Measurements from ENCODE around the gene RNF144B. TPM values are rescaled to one million over a fixed set of nuclear protein-coding genes. Genes with fewer than 3 reads are reported as not detected.

Gene RNF144B
- total and polyA plus RNA-seq, 2 experiments from 2014 or later, result 4.2 to 9.0 TPM

DNA sequence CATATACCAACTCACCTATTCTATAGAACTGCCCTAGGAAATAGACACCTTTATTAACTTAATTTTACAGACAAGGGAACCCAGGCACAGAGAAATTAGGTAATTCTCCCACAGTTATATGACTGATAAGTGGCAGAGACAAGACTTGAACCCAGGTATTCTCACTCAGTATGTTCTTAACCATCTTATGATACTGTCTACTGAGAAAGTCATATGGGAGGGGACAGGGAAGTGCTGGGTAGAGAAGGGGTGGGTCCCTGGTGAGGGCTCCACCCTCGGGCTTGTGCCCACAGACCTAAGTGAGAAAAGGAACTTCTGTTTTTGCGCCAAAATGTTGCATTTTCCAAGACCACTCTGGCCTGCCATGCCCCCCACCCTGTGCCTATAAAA, 123.5 kb downstream of the RNF144B start (continued):
- TF ChIP-seq, protein P1, sequence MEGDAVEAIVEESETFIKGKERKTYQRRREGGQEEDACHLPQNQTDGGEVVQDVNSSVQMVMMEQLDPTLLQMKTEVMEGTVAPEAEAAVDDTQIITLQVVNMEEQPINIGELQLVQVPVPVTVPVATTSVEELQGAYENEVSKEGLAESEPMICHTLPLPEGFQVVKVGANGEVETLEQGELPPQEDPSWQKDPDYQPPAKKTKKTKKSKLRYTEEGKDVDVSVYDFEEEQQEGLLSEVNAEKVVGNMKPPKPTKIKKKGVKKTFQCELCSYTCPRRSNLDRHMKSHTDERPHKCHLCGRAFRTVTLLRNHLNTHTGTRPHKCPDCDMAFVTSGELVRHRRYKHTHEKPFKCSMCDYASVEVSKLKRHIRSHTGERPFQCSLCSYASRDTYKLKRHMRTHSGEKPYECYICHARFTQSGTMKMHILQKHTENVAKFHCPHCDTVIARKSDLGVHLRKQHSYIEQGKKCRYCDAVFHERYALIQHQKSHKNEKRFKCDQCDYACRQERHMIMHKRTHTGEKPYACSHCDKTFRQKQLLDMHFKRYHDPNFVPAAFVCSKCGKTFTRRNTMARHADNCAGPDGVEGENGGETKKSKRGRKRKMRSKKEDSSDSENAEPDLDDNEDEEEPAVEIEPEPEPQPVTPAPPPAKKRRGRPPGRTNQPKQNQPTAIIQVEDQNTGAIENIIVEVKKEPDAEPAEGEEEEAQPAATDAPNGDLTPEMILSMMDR (conservative IDR thresholded peaks at IDR 0.05; ENCODE audit: low read depth in 2 of 2), result no peak
- TF ChIP-seq POLR2AphosphoS5 (IDR thresholded peaks at IDR 0.05; ENCODE audit: low read depth), result no peak
- TF ChIP-seq, protein P2, sequence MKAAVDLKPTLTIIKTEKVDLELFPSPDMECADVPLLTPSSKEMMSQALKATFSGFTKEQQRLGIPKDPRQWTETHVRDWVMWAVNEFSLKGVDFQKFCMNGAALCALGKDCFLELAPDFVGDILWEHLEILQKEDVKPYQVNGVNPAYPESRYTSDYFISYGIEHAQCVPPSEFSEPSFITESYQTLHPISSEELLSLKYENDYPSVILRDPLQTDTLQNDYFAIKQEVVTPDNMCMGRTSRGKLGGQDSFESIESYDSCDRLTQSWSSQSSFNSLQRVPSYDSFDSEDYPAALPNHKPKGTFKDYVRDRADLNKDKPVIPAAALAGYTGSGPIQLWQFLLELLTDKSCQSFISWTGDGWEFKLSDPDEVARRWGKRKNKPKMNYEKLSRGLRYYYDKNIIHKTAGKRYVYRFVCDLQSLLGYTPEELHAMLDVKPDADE (IDR thresholded peaks at IDR 0.05), result no peak
- no peak for TF ChIP-seq ZNF331 (CRISPR knock-in tag; IDR thresholded peaks at IDR 0.05; ENCODE audit: low read depth)
- no peak for TF ChIP-seq ZNF114 (CRISPR knock-in tag; IDR thresholded peaks at IDR 0.05)
- TF ChIP-seq NANOG (IDR thresholded peaks at IDR 0.05; ENCODE audit: borderline replicate concordance), result no peak
- TF ChIP-seq EZH2phosphoT487 (IDR thresholded peaks at IDR 0.05; ENCODE audit: unreplicated experiment), result no peak
- TF ChIP-seq, protein P3, sequence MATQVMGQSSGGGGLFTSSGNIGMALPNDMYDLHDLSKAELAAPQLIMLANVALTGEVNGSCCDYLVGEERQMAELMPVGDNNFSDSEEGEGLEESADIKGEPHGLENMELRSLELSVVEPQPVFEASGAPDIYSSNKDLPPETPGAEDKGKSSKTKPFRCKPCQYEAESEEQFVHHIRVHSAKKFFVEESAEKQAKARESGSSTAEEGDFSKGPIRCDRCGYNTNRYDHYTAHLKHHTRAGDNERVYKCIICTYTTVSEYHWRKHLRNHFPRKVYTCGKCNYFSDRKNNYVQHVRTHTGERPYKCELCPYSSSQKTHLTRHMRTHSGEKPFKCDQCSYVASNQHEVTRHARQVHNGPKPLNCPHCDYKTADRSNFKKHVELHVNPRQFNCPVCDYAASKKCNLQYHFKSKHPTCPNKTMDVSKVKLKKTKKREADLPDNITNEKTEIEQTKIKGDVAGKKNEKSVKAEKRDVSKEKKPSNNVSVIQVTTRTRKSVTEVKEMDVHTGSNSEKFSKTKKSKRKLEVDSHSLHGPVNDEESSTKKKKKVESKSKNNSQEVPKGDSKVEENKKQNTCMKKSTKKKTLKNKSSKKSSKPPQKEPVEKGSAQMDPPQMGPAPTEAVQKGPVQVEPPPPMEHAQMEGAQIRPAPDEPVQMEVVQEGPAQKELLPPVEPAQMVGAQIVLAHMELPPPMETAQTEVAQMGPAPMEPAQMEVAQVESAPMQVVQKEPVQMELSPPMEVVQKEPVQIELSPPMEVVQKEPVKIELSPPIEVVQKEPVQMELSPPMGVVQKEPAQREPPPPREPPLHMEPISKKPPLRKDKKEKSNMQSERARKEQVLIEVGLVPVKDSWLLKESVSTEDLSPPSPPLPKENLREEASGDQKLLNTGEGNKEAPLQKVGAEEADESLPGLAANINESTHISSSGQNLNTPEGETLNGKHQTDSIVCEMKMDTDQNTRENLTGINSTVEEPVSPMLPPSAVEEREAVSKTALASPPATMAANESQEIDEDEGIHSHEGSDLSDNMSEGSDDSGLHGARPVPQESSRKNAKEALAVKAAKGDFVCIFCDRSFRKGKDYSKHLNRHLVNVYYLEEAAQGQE (IDR thresholded peaks at IDR 0.05; ENCODE audit: unreplicated experiment), result no peak

DNA sequence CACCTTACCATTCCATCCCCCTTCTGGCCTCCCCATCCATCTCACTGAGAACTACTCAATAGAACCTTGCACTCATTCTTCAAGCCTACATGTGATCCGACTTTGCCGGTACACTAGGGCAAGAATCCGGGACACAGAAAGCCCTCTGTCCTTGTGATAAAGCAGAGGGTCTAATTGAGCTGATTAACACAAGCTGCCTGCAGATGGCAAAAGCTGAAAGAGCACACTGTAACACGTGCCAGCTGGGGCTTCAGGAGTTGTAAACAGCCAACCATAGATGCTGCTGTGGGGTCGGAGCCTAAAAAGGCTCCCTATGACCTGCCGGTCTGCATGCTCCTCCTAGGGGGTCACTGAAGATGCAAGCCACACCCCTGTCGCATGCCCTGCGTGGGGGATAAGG, 124.1 kb downstream of the RNF144B start:
- H3K27ac Mint-ChIP-seq, result no peak overlapping the region
- TF ChIP-seq ZNF331 (CRISPR knock-in tag; IDR thresholded peaks at IDR 0.05; ENCODE audit: low read depth) (no peak), EZH2phosphoT487 (IDR thresholded peaks at IDR 0.05; ENCODE audit: unreplicated experiment) (no peak)
- TF ChIP-seq, protein P3 (IDR thresholded peaks at IDR 0.05; ENCODE audit: unreplicated experiment), result no peak
- TF ChIP-seq, protein P2 (IDR thresholded peaks at IDR 0.05), result no peak
- no peaks in the 10 kb centered on the region for H3K9me3 Mint-ChIP-seq
- H3K9me2 ChIP-seq (ENCODE audit: insufficient read depth), result 0 out of 2 replicates have a peak, but pooled peaks cover 3% of the 10 kb centered on the region
- no peaks in the 10 kb centered on the region for H3F3A ChIP-seq (replicated peaks; ENCODE audit: low read depth)
- H3K36me3 ChIP-seq (ENCODE audit: insufficient read depth), result no peaks in the 10 kb centered on the region
- H3K36me3 Mint-ChIP-seq (ENCODE audit: low read depth), result no peaks in the 10 kb centered on the region
- H3K79me2 ChIP-seq (replicated peaks; ENCODE audit: insufficient read depth), result no peaks in the 10 kb centered on the region
- H4K20me1 ChIP-seq (replicated peaks; ENCODE audit: insufficient read depth), result no peaks in the 10 kb centered on the region
- H3K4me3 ChIP-seq, result no peak overlapping the region
- H3K4me1 Mint-ChIP-seq, result peaks cover 17% of the 10 kb centered on the region
- H3K27me3 Mint-ChIP-seq (ENCODE audit: insufficient read depth, low read depth, poor library complexity), result peaks cover 4% of the 10 kb centered on the region
- no peaks in the 10 kb centered on the region for H3K27me3 ChIP-seq (ENCODE audit: insufficient read depth)
- no peak overlapping the region for H2AFZ ChIP-seq
- H3K27ac ChIP-seq (ENCODE audit: low read depth), result no peak overlapping the region
- DNase-seq (ENCODE audit: low spot score), result no peak
- no peak overlapping the region for H3K4me2 ChIP-seq
- H3K4me3 Mint-ChIP-seq, result no peak overlapping the region
- ATAC-seq, result no peak
- peaks cover 4% of the 10 kb centered on the region; the same call in 1 of the 2 replicates for H3K4me1 ChIP-seq (ENCODE audit: insufficient read depth)
